ENCODE data around the gene LPAR1. TPM values are rescaled to one million over a fixed set of nuclear protein-coding genes. Genes with fewer than 3 reads are reported as not detected.

The LPAR1 gene
- total RNA-seq, 6 donors from 2014 or later, result 9.3 to 28.7 (median 15.6) TPM

- H3K27ac ChIP-seq, result no peak overlapping the region
- WGBS, 2 donors, result 64 to 75% methylated on average over 5 of the region's 5 CpGs
- H3K4me1 ChIP-seq, result no peaks in the 10 kb centered on the region
- no peaks in the 10 kb centered on the region for H3K36me3 ChIP-seq
- H3K9me3 ChIP-seq, result no peaks in the 10 kb centered on the region
- H3K4me3 ChIP-seq, result no peak overlapping the region
- ATAC-seq (ENCODE audit: low FRiP score in 2 of 2) (no peak), DNase-seq (no peak)
- TF ChIP-seq, protein P1, sequence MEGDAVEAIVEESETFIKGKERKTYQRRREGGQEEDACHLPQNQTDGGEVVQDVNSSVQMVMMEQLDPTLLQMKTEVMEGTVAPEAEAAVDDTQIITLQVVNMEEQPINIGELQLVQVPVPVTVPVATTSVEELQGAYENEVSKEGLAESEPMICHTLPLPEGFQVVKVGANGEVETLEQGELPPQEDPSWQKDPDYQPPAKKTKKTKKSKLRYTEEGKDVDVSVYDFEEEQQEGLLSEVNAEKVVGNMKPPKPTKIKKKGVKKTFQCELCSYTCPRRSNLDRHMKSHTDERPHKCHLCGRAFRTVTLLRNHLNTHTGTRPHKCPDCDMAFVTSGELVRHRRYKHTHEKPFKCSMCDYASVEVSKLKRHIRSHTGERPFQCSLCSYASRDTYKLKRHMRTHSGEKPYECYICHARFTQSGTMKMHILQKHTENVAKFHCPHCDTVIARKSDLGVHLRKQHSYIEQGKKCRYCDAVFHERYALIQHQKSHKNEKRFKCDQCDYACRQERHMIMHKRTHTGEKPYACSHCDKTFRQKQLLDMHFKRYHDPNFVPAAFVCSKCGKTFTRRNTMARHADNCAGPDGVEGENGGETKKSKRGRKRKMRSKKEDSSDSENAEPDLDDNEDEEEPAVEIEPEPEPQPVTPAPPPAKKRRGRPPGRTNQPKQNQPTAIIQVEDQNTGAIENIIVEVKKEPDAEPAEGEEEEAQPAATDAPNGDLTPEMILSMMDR (IDR thresholded peaks at IDR 0.05), result no peak
- TF ChIP-seq POLR2A (IDR thresholded peaks at IDR 0.05) (no peak), POLR2AphosphoS5 (IDR thresholded peaks at IDR 0.05) (no peak), EP300 (IDR thresholded peaks at IDR 0.05) (no peak)
- no peaks in the 10 kb centered on the region for H3K27me3 ChIP-seq
These were observed 90.7 kb downstream of the LPAR1 start for GRCh38 chr9:110947491-110948044.

DNA sequence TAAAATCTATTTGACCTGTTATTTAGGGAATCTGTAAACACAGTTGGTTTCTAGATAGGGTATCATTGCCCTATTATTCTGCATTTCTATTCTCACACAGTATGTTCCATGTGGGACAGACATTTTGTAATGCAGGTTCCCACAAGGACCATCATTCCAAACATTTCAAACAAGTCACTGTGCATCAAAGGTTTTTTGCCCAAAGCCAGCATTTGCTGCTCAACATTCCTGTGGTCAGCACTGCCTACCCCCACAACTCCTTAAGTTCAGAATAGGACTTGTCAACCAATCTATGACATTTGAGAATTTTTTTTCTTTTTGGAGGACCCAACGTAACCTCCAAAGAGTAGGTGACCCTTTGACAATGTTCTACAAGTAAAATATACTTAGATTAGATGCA, 95.7 kb downstream of the LPAR1 start:
- WGBS, 2 donors, result 51 to 63% methylated on average over 1 of the region's 1 CpG
- Histone ChIP-seq H3K4me3 (no peak overlapping the region), H3K27me3 (no peaks in the 10 kb centered on the region), H3K9me3 (no peaks in the 10 kb centered on the region), H3K36me3 (peaks cover 0 to 5% (median 2%) of the 10 kb centered on the region in 4 donors), H3K27ac (no peak overlapping the region), H3K4me1 (no peaks in the 10 kb centered on the region)
- TF ChIP-seq POLR2A (IDR thresholded peaks at IDR 0.05) (no peak), POLR2AphosphoS5 (IDR thresholded peaks at IDR 0.05) (no peak), EP300 (IDR thresholded peaks at IDR 0.05) (no peak)
- DNase-seq (no peak), ATAC-seq (ENCODE audit: low FRiP score in 2 of 2) (no peak)

DNA sequence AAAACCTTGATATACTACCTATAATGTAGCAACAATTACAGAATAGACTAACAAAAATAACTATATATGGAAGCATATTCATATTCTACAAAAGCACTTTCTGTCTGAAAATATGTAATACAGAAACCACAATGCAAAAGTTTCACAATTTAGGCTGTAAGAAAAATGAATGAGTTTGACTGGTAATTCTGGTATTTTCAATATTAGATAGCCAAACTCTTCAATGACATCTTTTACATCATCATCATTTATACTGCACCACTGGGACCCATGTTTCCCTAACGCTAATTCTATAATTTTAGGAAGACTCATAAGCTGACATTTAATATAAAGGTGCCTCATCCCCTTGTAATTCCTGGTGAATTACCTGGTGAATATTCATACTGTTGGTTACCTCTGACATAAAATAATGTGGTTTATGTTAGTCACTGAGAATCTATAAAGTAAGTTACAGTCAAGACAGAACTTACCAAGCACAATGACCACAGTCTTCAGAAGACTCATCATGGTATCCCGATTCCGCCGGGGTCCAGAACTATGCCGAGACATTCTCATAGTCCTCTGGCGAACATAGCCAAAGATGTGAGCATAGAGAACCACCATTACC, 97.2 kb downstream of the LPAR1 start:
- DNase-seq (no peak), ATAC-seq (ENCODE audit: low FRiP score in 2 of 2) (no peak)
- Histone ChIP-seq H3K36me3 (peaks cover 0 to 5% (median 2%) of the 10 kb centered on the region in 4 donors), H3K27me3 (no peaks in the 10 kb centered on the region), H3K4me3 (no peak overlapping the region), H3K27ac (no peak overlapping the region), H3K4me1 (peaks cover 0 to 14% (median 5%) of the 10 kb centered on the region in 4 donors), H3K9me3 (no peaks in the 10 kb centered on the region)
- no peak for TF ChIP-seq EP300 (IDR thresholded peaks at IDR 0.05)
- no peak for TF ChIP-seq POLR2AphosphoS5 (IDR thresholded peaks at IDR 0.05)
- TF ChIP-seq POLR2A (IDR thresholded peaks at IDR 0.05), result no peak
- TF ChIP-seq, protein P1 (IDR thresholded peaks at IDR 0.05), result no peak
- WGBS, 2 donors, result 88 to 89% methylated on average over 6 of the region's 6 CpGs

GRCh38 chr9:110939573-110939972, 98.7 kb downstream of the LPAR1 start:
- no peak overlapping the region for H3K4me3 ChIP-seq
- ATAC-seq (ENCODE audit: low FRiP score in 2 of 2) (no peak), DNase-seq (no peak)
- H3K4me1 ChIP-seq, result peaks cover 0 to 15% (median 6%) of the 10 kb centered on the region in 4 donors
- peaks cover 0 to 5% (median 2%) of the 10 kb centered on the region in 4 donors for H3K36me3 ChIP-seq
- TF ChIP-seq, protein P1 (IDR thresholded peaks at IDR 0.05), result no peak
- TF ChIP-seq POLR2A (IDR thresholded peaks at IDR 0.05), result no peak
- no peak for TF ChIP-seq POLR2AphosphoS5 (IDR thresholded peaks at IDR 0.05)
- TF ChIP-seq EP300 (IDR thresholded peaks at IDR 0.05), result no peak
- no peaks in the 10 kb centered on the region for H3K27me3 ChIP-seq
- WGBS, 2 donors, result 75 to 93% methylated on average over 1 of the region's 1 CpG
- no peak overlapping the region for H3K27ac ChIP-seq
- H3K9me3 ChIP-seq, result no peaks in the 10 kb centered on the region

DNA sequence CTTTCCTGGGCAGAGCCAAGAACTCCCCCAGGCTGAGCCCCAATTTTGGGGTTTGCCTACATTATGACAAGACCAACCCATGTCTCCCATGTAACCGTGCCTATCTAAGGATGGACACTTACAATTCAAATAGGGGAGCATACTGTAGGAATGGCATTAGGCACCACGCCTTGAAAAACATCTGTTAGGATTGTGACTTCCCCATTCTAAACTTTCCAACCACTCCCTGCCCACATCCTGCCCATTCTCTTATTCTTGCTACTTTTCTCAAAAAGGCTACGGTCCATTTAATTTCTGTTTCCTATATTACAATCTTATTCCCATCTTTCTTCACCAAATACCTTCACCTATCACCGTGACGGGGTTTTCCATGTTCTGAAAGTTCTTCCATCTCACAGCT, 99.2 kb downstream of the LPAR1 start:
- Histone ChIP-seq H3K4me1 (peaks cover 0 to 15% (median 6%) of the 10 kb centered on the region in 4 donors), H3K27ac (no peak overlapping the region), H3K27me3 (no peaks in the 10 kb centered on the region), H3K4me3 (no peak overlapping the region), H3K9me3 (no peaks in the 10 kb centered on the region), H3K36me3 (peaks cover 0 to 5% (median 2%) of the 10 kb centered on the region in 4 donors)
- ATAC-seq (ENCODE audit: low FRiP score in 2 of 2) (no peak), DNase-seq (no peak)
- no peak for TF ChIP-seq POLR2A (IDR thresholded peaks at IDR 0.05)
- TF ChIP-seq, protein P1 (IDR thresholded peaks at IDR 0.05), result no peak
- no peak for TF ChIP-seq EP300 (IDR thresholded peaks at IDR 0.05)
- TF ChIP-seq POLR2AphosphoS5 (IDR thresholded peaks at IDR 0.05), result no peak
- 69 to 76% methylated on average over 5 of the region's 5 CpGs for WGBS, 2 donors
